Activated effector memory CD4-positive, alpha-beta T cell treated with Interleukin-2 at 50 U/mL for 16 hours (primary cell): Measurements from ENCODE around the gene MED13L.

ENCODE experiments used
- DNase-seq: peaks from one replicate; pipeline ENCODE4 v3.0.0-alpha.2; 2020

The MED13L gene

GRCh38 chr12:116122628-116123027 is 154.9 kb downstream of the MED13L start:
- no peak for DNase-seq

- DNase-seq: no peak
Observed at GRCh38 chr12:116121453-116121871, 156.0 kb downstream of the MED13L start.

GRCh38 chr12:116116650-116117424 is 160.7 kb downstream of the MED13L start:
- DNase-seq: no peak

GRCh38 chr12:116113398-116114130 is 163.9 kb downstream of the MED13L start:
- no peak for DNase-seq

- no peak for DNase-seq
Observed at GRCh38 chr12:116106870-116107269, 170.6 kb downstream of the MED13L start.

GRCh38 chr12:116104167-116104767 is 173.2 kb downstream of the MED13L start:
- DNase-seq: no peak

- no peak for DNase-seq
Observed at GRCh38 chr12:116101991-116102390, 175.5 kb downstream of the MED13L start.

- no peak for DNase-seq
Observed at GRCh38 chr12:116099652-116100432, 177.7 kb downstream of the MED13L start.

GRCh38 chr12:116096874-116097273 is 180.6 kb downstream of the MED13L start:
- no peak for DNase-seq

GRCh38 chr12:116094475-116094874 is 183.0 kb downstream of the MED13L start:
- no peak for DNase-seq

- DNase-seq: no peak
Observed at GRCh38 chr12:116093915-116094314, 183.6 kb downstream of the MED13L start.

- DNase-seq: no peak
Observed at GRCh38 chr12:116092776-116093175, 184.7 kb downstream of the MED13L start.

- DNase-seq: no peak
Observed at GRCh38 chr12:116092162-116092561, 185.3 kb downstream of the MED13L start.

- DNase-seq: no peak
Observed at GRCh38 chr12:116091579-116091978, 185.9 kb downstream of the MED13L start.

- no peak for DNase-seq
Observed at GRCh38 chr12:116090516-116090915, 187.0 kb downstream of the MED13L start.

GRCh38 chr12:116089080-116089479 is 188.4 kb downstream of the MED13L start:
- DNase-seq: no peak

- no peak for DNase-seq
Observed at GRCh38 chr12:116087962-116088361, 189.5 kb downstream of the MED13L start.

- no peak for DNase-seq
Observed at GRCh38 chr12:116087399-116087798, 190.1 kb downstream of the MED13L start.

GRCh38 chr12:116080415-116080814 is 197.1 kb downstream of the MED13L start:
- no peak for DNase-seq

GRCh38 chr12:116078396-116078795 is 199.1 kb downstream of the MED13L start:
- DNase-seq: no peak

- DNase-seq: no peak
Observed at GRCh38 chr12:116077431-116077830, 200.1 kb downstream of the MED13L start.

GRCh38 chr12:116076399-116076798 is 201.1 kb downstream of the MED13L start:
- DNase-seq: no peak

- DNase-seq: no peak
Observed at GRCh38 chr12:116074686-116075085, 202.8 kb downstream of the MED13L start.
